ENCODE data around the gene MYLK4. TPM values are rescaled to one million over a fixed set of nuclear protein-coding genes. Genes with fewer than 3 reads are reported as not detected.

Gene MYLK4
- total and polyA plus RNA-seq, 2 of the 13 experiments (the other 11 are each of a cell fraction or from before 2014, with no cell fraction given), result 0.26 to 0.29 TPM

- TF ChIP-seq ZNF460 (CRISPR knock-in tag; IDR thresholded peaks at IDR 0.05; ENCODE audit: borderline replicate concordance) (no peak), SCMH1 (CRISPR knock-in tag; IDR thresholded peaks at IDR 0.05; ENCODE audit: borderline replicate concordance) (no peak), ZNF616 (CRISPR knock-in tag; IDR thresholded peaks at IDR 0.05; ENCODE audit: low read depth) (no peak), ZFP1 (CRISPR knock-in tag; IDR thresholded peaks at IDR 0.05) (no peak), CHD4 (IDR thresholded peaks at IDR 0.05; ENCODE audit: borderline replicate concordance, low read length) (no peak), NR2C2 (CRISPR knock-in tag; IDR thresholded peaks at IDR 0.05; ENCODE audit: borderline replicate concordance) (no peak), PREB (CRISPR knock-in tag; IDR thresholded peaks at IDR 0.05) (no peak), ZNF501 (CRISPR knock-in tag; IDR thresholded peaks at IDR 0.05) (no peak), CEBPG (CRISPR knock-in tag; IDR thresholded peaks at IDR 0.05) (no peak)
Observed at GRCh38 chr6:2615251-2615650, 135.5 kb downstream of the MYLK4 start (continued).

GRCh38 chr6:2614846-2615245 is 135.9 kb downstream of the MYLK4 start:
- no peak for FAIRE-seq
- no peaks in the 10 kb centered on the region for H4K20me1 ChIP-seq (ENCODE audit: insufficient read depth, low read length)
- H3K27ac ChIP-seq (ENCODE audit: extremely low read length, insufficient read depth, low read length), result no peak overlapping the region
- WGBS (ENCODE audit: low lambda C conversion rate), result 17% methylated on average over 5 of the region's 5 CpGs
- no peak for DNase-seq (ENCODE audit: low spot score)
- peaks cover 3 to 21% of the 10 kb centered on the region in 2 experiments; a peak in 3 of 5 replicates for H3K27me3 ChIP-seq (ENCODE audit: control insufficient read depth in 1 of 2, insufficient read depth in 2 of 2, low read length in 2 of 2)
- BruUV-seq (replicated peaks), result no TSS peak
- ChIA-PET CTCF (ENCODE audit: low intra/inter-chr PET ratio, low total read pairs) (no interaction called here), POLR2A (no interaction called here)
- no peak overlapping the region for H3K4me3 ChIP-seq (replicated peaks in 1 of 3; ENCODE audit: insufficient read depth in 1 of 3, low read depth in 2 of 3, low read length in 3 of 3)
- intact Hi-C loops (cut with micrococcal nuclease; ENCODE audit: unreplicated experiment), result no loop called here
- in situ Hi-C loops (cut with HindIII; ENCODE audit: extremely low pct_ligation_motif_present, low pct_unique_long_range_greater_than_20kb), result no loop called here
- H3K9ac ChIP-seq (ENCODE audit: insufficient read depth, low read depth, low read length), result no peak overlapping the region
- H3K4me1 ChIP-seq (ENCODE audit: insufficient read depth, low read length), result no peaks in the 10 kb centered on the region
- H3K4me2 ChIP-seq (ENCODE audit: low read depth, low read length), result no peak overlapping the region
- H2AFZ ChIP-seq (ENCODE audit: low read length), result no peak overlapping the region
- no peaks in the 10 kb centered on the region for H3K36me3 ChIP-seq (replicated peaks in 1 of 2; ENCODE audit: control insufficient read depth in 1 of 2, insufficient read depth in 2 of 2, low read length in 2 of 2)
- ATAC-seq, result no peak
- no peaks in the 10 kb centered on the region for H3K9me3 ChIP-seq (ENCODE audit: low read length)
- H3K79me2 ChIP-seq (ENCODE audit: insufficient read depth, low read length), result no peaks in the 10 kb centered on the region
- TF ChIP-seq MNT (IDR thresholded peaks at IDR 0.05), result no peak
- no peak for TF ChIP-seq CHD2 (IDR thresholded peaks at IDR 0.05; ENCODE audit: low read depth, low read length)
- TF ChIP-seq CREB1 (IDR thresholded peaks at IDR 0.05), result no peak
- TF ChIP-seq CREB1 (CRISPR knock-in tag; IDR thresholded peaks at IDR 0.05), result no peak
- TF ChIP-seq KDM3A (CRISPR knock-in tag; IDR thresholded peaks at IDR 0.05; ENCODE audit: low read depth), result no peak
- TF ChIP-seq FOSL2 (CRISPR knock-in tag; IDR thresholded peaks at IDR 0.05), result no peak
- TF ChIP-seq ZNF569 (CRISPR knock-in tag; IDR thresholded peaks at IDR 0.05; ENCODE audit: borderline replicate concordance), result no peak
- no peak for TF ChIP-seq U2AF2 (IDR thresholded peaks at IDR 0.05; ENCODE audit: low read depth, low read length)
- TF ChIP-seq PREB (CRISPR knock-in tag; IDR thresholded peaks at IDR 0.05), result no peak
- TF ChIP-seq MTA1 (CRISPR knock-in tag; IDR thresholded peaks at IDR 0.05; ENCODE audit: borderline replicate concordance), result no peak
- no peak for TF ChIP-seq U2AF1 (optimal IDR thresholded peaks at IDR 0.05; ENCODE audit: low read depth, low read length)

Measured in HepG2 (cell line).